IPS DF 6.9 (cell line): Measurements from ENCODE around the gene SLC1A3.

Experiments
- DNase-seq: peaks from one replicate; pipeline ENCODE4 v3.0.0-alpha.2; 2013; ENCODE audit warnings: low read depth, low spot score
- H3K27ac ChIP-seq: one replicate; pipeline ENCODE4 v1.5.1; 2013; ENCODE audit warnings: low read length, control low read depth
- H3K27me3 ChIP-seq: 2 replicates; pipeline ENCODE4 v1.6.1; 2013; ENCODE audit warnings: mild to moderate bottlenecking, low read length; ENCODE audit not compliant: control insufficient read depth, insufficient read depth
- H3K36me3 ChIP-seq: 2 replicates; pipeline ENCODE4 v1.6.1; 2013; ENCODE audit warnings: low read length; ENCODE audit not compliant: control insufficient read depth, insufficient read depth
- H3K4me1 ChIP-seq: 2 replicates; pipeline ENCODE4 v1.6.1; 2013; ENCODE audit warnings: low read length; ENCODE audit not compliant: control insufficient read depth, insufficient read depth
- H3K4me3 ChIP-seq: 2 replicates; pipeline ENCODE4 v1.5.1; 2013; ENCODE audit warnings: mild to moderate bottlenecking, low read length
- H3K9me3 ChIP-seq: 2 replicates; pipeline ENCODE4 v1.6.1; 2013; ENCODE audit warnings: low read length, inconsistent platforms; ENCODE audit not compliant: control insufficient read depth, insufficient read depth
- WGBS: extraction: QIAGEN DNeasy Blood & Tissue Kit; methylation state at CpG from one replicate; pipeline ENCODE4 v1.1.7; 2013; ENCODE audit warnings: mixed read lengths, missing lambda C conversion rate; ENCODE audit not compliant: insufficient read length, insufficient coverage; 5-methylcytosine and 5-hydroxymethylcytosine counted together

SLC1A3 gene

DNA sequence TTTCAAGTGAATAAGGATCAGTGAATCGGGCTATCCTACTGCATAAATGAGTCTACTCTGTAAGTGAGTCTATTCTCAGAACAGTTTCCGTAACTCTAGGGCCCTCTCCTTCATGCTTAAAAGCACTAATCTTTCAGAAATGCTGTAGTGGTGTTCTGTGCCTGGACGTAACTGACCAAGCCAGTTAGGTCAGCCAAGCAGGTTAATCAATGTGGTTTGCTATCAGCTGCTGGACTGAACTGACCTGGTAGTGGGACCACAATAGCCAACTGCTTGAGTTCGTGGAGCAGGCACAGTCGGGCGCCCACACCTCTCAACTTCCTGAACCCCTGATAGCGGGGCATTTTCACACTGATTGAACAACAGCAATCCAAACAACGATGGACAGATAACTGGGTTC lies 6.8 kb downstream of the SLC1A3 start:
- no peak for DNase-seq
- no peaks in the 10 kb centered on the region for H3K36me3 ChIP-seq
- no CpG with 5 or more reads among the region's 8 CpGs for WGBS
- H3K27ac ChIP-seq = no peak overlapping the region
- 0 out of 2 replicates have a peak, but pooled peaks cover 1% of the 10 kb centered on the region for H3K4me1 ChIP-seq
- no peak overlapping the region for H3K4me3 ChIP-seq
- H3K27me3 ChIP-seq = no peaks in the 10 kb centered on the region
- H3K9me3 ChIP-seq = no peaks in the 10 kb centered on the region

DNA sequence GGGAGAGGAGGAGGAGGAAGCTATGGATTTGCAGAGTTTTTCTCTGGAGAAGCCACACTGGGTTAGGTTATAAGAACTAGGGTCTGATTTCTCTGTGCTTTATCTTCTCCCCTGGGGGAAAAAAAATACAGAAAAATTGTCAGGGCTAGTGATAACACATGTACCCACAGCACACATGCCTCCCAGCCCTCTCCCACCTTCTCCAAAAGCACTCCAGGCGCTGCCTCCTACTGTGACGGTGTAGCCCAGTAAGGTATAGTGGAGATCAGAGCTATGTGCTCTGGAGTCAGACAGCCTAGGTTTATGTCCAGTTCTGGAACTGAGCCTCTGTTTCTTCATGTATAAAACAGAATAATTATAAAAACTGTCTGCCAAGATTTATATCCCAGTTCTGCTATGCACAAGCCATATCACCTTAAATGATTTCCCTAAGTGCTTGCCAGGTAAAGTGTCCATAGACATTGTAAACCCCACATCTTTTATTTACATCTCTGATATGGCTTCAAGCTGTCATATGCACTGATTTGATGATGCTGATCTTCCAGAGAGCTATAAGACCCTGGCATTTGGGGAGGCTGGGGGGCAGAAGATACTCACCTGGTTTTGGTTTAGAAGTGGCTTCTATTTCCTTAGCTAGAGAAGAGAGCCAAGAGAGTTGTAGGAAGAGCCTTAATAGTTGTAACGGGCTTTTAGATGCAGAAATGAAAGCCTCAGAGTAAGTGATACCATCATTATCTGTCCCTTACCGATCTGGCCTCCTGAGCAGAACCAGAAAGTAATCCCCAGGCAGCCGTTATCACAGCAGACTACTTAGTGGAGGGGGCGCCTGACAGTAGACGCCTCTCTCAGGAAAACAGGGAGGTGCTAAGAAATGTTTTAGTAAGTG lies 7.6 kb downstream of the SLC1A3 start:
- Histone ChIP-seq H3K36me3 (no peaks in the 10 kb centered on the region), H3K27ac (no peak overlapping the region), H3K9me3 (no peaks in the 10 kb centered on the region), H3K4me3 (no peak overlapping the region), H3K4me1 (0 out of 2 replicates have a peak, but pooled peaks cover 3% of the 10 kb centered on the region), H3K27me3 (no peaks in the 10 kb centered on the region)
- no peak for DNase-seq
- WGBS = no CpG with 5 or more reads among the region's 7 CpGs

DNA sequence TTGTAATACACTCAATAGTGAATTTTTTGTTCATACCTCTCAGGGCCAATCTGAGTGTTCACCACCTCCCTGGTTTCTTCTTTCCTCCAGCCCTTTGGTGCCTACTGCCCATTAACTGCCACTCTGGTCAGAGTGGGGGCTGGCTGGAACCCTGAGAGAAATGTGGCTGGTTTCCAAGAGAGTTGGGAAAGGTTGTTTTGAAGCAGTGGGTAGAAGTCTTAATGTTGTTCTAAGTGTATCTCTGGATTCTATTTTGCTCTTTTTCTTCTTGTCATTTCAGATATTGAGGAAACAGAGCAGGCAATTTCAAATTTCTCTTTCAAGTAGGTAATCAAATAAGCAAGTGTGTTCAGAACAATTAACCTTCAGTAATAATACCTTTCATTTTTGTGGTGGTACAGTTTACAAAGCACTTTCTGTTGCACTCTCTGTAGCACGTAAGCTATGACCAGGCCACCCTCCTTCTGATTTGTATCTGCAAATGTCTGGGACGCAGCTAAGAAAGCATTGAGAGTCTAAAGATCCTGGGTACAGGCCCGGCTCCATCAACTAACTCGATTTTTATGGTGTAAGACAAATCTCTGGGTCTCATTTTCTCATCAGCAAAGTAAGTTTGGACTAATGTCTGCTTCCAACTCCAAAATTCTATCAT lies 8.4 kb downstream of the SLC1A3 start:
- Histone ChIP-seq H3K27ac (no peak overlapping the region), H3K4me3 (no peak overlapping the region), H3K9me3 (no peaks in the 10 kb centered on the region), H3K4me1 (0 out of 2 replicates have a peak, but pooled peaks cover 3% of the 10 kb centered on the region), H3K27me3 (no peaks in the 10 kb centered on the region), H3K36me3 (no peaks in the 10 kb centered on the region)
- no peak for DNase-seq
- WGBS = no CpG with 5 or more reads among the region's 4 CpGs

DNA sequence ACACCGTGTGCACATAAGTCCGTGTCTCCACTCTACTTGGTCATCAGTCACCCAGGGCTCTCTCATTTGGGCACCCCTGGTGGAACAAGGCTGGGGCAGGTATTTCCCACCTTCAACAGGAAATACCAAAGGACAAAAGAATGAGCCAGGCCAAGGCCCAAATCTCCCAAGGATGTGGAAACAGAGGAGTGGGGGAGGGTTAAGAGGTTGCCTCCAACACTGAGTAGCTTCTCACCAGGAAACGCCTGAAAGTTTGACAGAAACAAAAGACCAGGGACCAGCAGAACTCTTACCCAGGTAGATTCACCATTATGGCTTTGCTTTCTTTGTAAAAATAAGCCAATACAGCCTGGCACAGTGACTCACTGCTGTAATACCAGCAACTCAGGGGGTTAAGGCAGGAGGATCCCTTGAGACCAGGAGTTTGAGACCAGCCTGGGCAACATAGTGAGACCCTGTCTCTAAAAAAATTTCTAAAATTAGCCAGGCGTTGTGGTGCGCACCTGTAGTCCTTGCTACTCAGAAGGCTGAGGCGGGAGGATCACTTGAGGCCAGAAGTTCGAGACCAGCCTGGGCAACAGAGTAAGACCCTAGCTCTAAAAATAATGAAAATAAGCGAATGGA lies 12.7 kb downstream of the SLC1A3 start:
- no CpG with 5 or more reads among the region's 8 CpGs for WGBS
- DNase-seq = peak; percentile 94
- Histone ChIP-seq H3K36me3 (no peaks in the 10 kb centered on the region), H3K27me3 (no peaks in the 10 kb centered on the region), H3K4me1 (peaks cover 5% of the 10 kb centered on the region; the same call in 1 of the 2 replicates), H3K4me3 (no peak overlapping the region), H3K27ac (peak overlapping the region; percentile 72), H3K9me3 (no peaks in the 10 kb centered on the region)

DNA sequence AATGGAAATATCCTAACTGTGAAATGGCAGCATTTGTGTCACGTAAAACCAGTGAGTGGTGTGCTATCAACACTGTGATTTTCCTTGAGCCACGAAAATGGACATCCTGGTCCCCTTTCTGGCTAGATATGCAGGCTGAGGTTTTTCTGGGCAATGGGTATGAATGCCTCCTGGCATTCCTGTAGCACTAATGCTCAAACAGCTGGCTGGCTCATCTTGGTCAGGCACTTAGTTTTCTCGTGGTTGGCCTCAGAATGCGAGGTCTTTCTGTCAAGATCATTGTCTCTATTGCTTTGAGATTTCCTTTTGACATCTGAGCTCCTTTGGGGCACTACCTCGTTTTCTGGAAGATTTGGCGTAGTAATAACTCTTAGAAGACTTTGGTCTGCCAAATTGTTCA lies 15.6 kb downstream of the SLC1A3 start:
- Histone ChIP-seq H3K4me3 (no peak overlapping the region), H3K9me3 (no peaks in the 10 kb centered on the region), H3K27ac (no peak overlapping the region), H3K36me3 (no peaks in the 10 kb centered on the region), H3K4me1 (peaks cover 5% of the 10 kb centered on the region; the same call in 1 of the 2 replicates), H3K27me3 (no peaks in the 10 kb centered on the region)
- DNase-seq = no peak
- WGBS = no CpG with 5 or more reads among the region's 6 CpGs

DNA sequence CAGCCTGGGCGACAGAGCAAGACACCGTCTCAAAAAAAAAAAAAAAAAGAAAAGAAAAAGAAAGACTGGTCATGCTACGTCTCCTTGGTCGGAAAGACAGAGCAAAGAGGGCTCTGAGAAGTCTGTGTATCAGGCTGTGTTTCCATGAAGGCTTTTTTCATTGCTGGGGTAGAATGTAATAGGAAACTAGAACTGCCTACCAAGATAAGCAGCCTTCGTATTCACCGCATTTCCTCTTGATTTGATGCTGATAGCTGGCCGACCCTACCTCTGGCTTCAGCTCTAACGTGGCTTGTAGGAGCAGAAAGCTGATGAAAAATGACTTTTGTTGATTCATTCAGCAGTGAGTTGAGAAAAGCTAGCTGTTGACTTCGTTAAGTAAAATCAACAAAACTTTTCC lies 17.4 kb downstream of the SLC1A3 start:
- H3K4me1 ChIP-seq = peaks cover 4% of the 10 kb centered on the region; the same call in 1 of the 2 replicates
- H3K9me3 ChIP-seq = no peaks in the 10 kb centered on the region
- H3K36me3 ChIP-seq = no peaks in the 10 kb centered on the region
- DNase-seq = no peak
- H3K27me3 ChIP-seq = no peaks in the 10 kb centered on the region
- H3K27ac ChIP-seq = no peak overlapping the region
- H3K4me3 ChIP-seq = no peak overlapping the region
- no CpG with 5 or more reads among the region's 9 CpGs for WGBS

DNA sequence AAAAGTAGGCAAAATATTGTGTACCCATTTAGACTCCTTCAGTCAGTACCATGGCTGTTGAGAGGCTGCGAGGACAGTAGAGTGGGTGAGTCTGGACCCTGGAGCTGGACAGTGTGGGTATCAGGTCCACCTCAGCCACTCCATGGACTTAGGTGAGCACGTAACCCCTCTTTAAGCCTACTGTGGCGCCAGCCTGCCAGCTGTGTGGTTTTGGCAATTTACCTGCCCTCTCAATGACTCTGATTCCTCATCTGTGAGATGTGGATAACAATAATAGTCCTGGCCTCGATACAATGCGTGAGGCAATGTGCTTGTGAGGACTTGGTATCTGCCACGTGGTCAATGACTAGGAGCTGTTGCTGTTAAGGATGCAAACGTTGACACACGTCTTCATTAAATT lies 17.9 kb downstream of the SLC1A3 start:
- H3K4me1 ChIP-seq = peaks cover 4% of the 10 kb centered on the region; the same call in 1 of the 2 replicates
- DNase-seq = no peak
- no peaks in the 10 kb centered on the region for H3K36me3 ChIP-seq
- no peak overlapping the region for H3K4me3 ChIP-seq
- H3K9me3 ChIP-seq = no peaks in the 10 kb centered on the region
- no peaks in the 10 kb centered on the region for H3K27me3 ChIP-seq
- H3K27ac ChIP-seq = no peak overlapping the region
- no CpG with 5 or more reads among the region's 8 CpGs for WGBS

DNA sequence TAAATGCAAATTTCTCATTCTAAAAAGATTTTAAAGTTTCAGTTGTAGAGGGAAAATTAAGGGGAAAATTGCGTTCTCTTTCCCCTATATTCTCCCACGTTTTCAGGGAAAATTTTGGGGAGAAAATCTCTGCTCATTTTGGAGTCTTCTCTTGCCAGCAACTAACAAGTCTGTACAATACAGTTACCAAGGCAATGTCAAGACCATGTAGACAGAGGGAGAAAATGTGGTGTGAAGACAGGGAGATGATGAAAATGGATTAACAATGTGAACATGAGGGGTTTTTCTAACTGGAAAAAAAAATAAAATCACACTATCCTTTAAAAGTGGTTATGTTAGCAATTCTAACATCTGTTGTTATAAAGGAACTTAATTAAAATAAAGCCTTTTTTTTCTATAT lies 22.3 kb downstream of the SLC1A3 start:
- no peaks in the 10 kb centered on the region for H3K27me3 ChIP-seq
- no CpG with 5 or more reads among the region's 2 CpGs for WGBS
- DNase-seq = no peak
- H3K36me3 ChIP-seq = peaks cover 4% of the 10 kb centered on the region; the same call in 1 of the 2 replicates
- no peak overlapping the region for H3K27ac ChIP-seq
- H3K4me3 ChIP-seq = no peak overlapping the region
- H3K9me3 ChIP-seq = no peaks in the 10 kb centered on the region
- H3K4me1 ChIP-seq = no peaks in the 10 kb centered on the region

DNA sequence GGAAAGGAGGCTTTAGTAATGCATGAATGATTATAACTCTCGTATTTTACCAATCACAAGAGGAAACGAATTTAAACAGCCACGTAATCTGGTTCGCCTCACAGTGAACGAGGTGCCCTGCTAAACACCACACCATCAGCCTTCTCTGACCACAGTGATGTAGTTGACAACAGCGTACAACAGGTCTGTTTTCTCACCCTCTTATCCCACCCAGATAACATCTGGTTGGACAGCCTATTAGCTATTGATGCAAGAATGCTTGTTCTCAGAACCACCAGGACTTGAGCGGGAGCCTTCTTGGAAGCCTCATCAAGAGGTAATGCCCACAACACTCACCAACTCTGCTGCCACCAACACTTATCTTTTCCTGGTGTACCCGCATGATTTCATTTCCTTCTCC lies 23.3 kb downstream of the SLC1A3 start:
- no CpG with 5 or more reads among the region's 8 CpGs for WGBS
- no peak for DNase-seq
- no peak overlapping the region for H3K27ac ChIP-seq
- H3K36me3 ChIP-seq = peaks cover 4% of the 10 kb centered on the region; the same call in 1 of the 2 replicates
- no peaks in the 10 kb centered on the region for H3K4me1 ChIP-seq
- no peak overlapping the region for H3K4me3 ChIP-seq
- no peaks in the 10 kb centered on the region for H3K9me3 ChIP-seq
- H3K27me3 ChIP-seq = no peaks in the 10 kb centered on the region
